ENCODE measurements around the gene ACTN2. TPM values are rescaled to one million over a fixed set of nuclear protein-coding genes. Genes with fewer than 3 reads are reported as not detected.
A peak's percentile ranks its signal among the peaks of the same experiment; 100 is the strongest.

Gene ACTN2
- total RNA-seq, 6 donors from 2014 or later, result 1.4 to 11.5 (median 2.3) TPM

- no peaks in the 10 kb centered on the region for H3K4me1 ChIP-seq
- H3K9me3 ChIP-seq, result no peaks in the 10 kb centered on the region
- 72 to 73% methylated on average over 5 to 6 of the region's 6 CpGs for WGBS, 2 donors
- no peak overlapping the region for H3K4me3 ChIP-seq
- H3K36me3 ChIP-seq, result no peaks in the 10 kb centered on the region
- H3K27ac ChIP-seq, result no peak overlapping the region
- ATAC-seq (ENCODE audit: low FRiP score in 2 of 2) (no peak), DNase-seq (no peak)
- TF ChIP-seq POLR2AphosphoS5 (IDR thresholded peaks at IDR 0.05), result no peak
- no peak for TF ChIP-seq EP300 (IDR thresholded peaks at IDR 0.05)
- no peak for TF ChIP-seq POLR2A (IDR thresholded peaks at IDR 0.05)
- TF ChIP-seq, protein P1, sequence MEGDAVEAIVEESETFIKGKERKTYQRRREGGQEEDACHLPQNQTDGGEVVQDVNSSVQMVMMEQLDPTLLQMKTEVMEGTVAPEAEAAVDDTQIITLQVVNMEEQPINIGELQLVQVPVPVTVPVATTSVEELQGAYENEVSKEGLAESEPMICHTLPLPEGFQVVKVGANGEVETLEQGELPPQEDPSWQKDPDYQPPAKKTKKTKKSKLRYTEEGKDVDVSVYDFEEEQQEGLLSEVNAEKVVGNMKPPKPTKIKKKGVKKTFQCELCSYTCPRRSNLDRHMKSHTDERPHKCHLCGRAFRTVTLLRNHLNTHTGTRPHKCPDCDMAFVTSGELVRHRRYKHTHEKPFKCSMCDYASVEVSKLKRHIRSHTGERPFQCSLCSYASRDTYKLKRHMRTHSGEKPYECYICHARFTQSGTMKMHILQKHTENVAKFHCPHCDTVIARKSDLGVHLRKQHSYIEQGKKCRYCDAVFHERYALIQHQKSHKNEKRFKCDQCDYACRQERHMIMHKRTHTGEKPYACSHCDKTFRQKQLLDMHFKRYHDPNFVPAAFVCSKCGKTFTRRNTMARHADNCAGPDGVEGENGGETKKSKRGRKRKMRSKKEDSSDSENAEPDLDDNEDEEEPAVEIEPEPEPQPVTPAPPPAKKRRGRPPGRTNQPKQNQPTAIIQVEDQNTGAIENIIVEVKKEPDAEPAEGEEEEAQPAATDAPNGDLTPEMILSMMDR (IDR thresholded peaks at IDR 0.05), result no peak
- H3K27me3 ChIP-seq, result no peaks in the 10 kb centered on the region
Measured at GRCh38 chr1:236724049-236724448, 37.8 kb downstream of the ACTN2 start.

- no peaks in the 10 kb centered on the region for H3K9me3 ChIP-seq
- no peaks in the 10 kb centered on the region for H3K36me3 ChIP-seq
- TF ChIP-seq EP300 (IDR thresholded peaks at IDR 0.05) (no peak), POLR2A (IDR thresholded peaks at IDR 0.05) (no peak)
- H3K27me3 ChIP-seq, result no peaks in the 10 kb centered on the region
- ATAC-seq (ENCODE audit: low FRiP score in 2 of 2), result no peak
- no peak overlapping the region for H3K27ac ChIP-seq
- 78 to 83% methylated on average over 10 of the region's 10 CpGs for WGBS, 2 donors
- H3K4me1 ChIP-seq, result no peaks in the 10 kb centered on the region
- H3K4me3 ChIP-seq, result no peak overlapping the region
- DNase-seq, result no peak
Measured at GRCh38 chr1:236724506-236724905, 38.2 kb downstream of the ACTN2 start.

GRCh38 chr1:236725668-236726067, 39.4 kb downstream of the ACTN2 start:
- Histone ChIP-seq H3K4me3 (no peak overlapping the region), H3K9me3 (no peaks in the 10 kb centered on the region), H3K27me3 (no peaks in the 10 kb centered on the region), H3K27ac (no peak overlapping the region), H3K4me1 (no peaks in the 10 kb centered on the region), H3K36me3 (no peaks in the 10 kb centered on the region)
- ATAC-seq (ENCODE audit: low FRiP score in 2 of 2), result no peak
- no peak for TF ChIP-seq POLR2AphosphoS5 (IDR thresholded peaks at IDR 0.05)
- TF ChIP-seq, protein P1 (IDR thresholded peaks at IDR 0.05), result no peak
- no peak for TF ChIP-seq EP300 (IDR thresholded peaks at IDR 0.05)
- no peak for DNase-seq
- WGBS, 2 donors, result 75% methylated on average over 3 of the region's 3 CpGs

GRCh38 chr1:236727521-236727920, 41.2 kb downstream of the ACTN2 start:
- no peak for DNase-seq
- Histone ChIP-seq H3K27me3 (no peaks in the 10 kb centered on the region), H3K27ac (no peak overlapping the region), H3K9me3 (no peaks in the 10 kb centered on the region), H3K4me1 (no peaks in the 10 kb centered on the region), H3K36me3 (no peaks in the 10 kb centered on the region), H3K4me3 (no peak overlapping the region)
- WGBS, 2 donors, result 81% methylated on average over 11 of the region's 11 CpGs
- peak in 1 of 2 donors; percentile 14 for ATAC-seq (ENCODE audit: low FRiP score in 2 of 2)
- TF ChIP-seq EP300 (IDR thresholded peaks at IDR 0.05), result no peak
- no peak for TF ChIP-seq POLR2A (IDR thresholded peaks at IDR 0.05)
- TF ChIP-seq, protein P1 (IDR thresholded peaks at IDR 0.05), result no peak
- no peak for TF ChIP-seq POLR2AphosphoS5 (IDR thresholded peaks at IDR 0.05)

DNA sequence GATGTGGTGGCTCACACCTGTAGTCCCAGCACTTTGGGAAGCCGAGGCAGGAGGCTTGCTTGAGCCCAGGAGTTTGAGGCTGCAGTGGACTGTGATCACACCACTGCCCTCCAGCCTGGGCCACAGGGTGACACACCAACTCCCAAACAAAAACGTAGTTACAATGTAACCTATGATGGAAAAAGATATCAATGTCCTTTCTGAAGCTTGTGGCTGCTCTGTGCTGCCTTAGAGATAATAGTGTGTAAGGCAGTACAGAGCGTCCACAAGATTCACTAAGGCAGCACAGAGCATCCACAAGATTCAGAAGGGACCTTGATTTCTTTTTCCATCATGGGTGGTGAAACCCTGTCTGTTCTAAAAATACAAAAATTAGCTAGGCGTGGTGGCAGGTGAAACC, 42.5 kb downstream of the ACTN2 start:
- TF ChIP-seq, protein P1 (IDR thresholded peaks at IDR 0.05), result no peak
- TF ChIP-seq EP300 (IDR thresholded peaks at IDR 0.05), result no peak
- WGBS, 2 donors, result 85 to 89% methylated on average over 4 of the region's 4 CpGs
- H3K27me3 ChIP-seq, result no peaks in the 10 kb centered on the region
- ATAC-seq (ENCODE audit: low FRiP score in 2 of 2) (no peak), DNase-seq (no peak)
- no peaks in the 10 kb centered on the region for H3K9me3 ChIP-seq
- H3K36me3 ChIP-seq, result no peaks in the 10 kb centered on the region
- no peak overlapping the region for H3K4me3 ChIP-seq
- no peaks in the 10 kb centered on the region for H3K4me1 ChIP-seq
- H3K27ac ChIP-seq, result no peak overlapping the region
